GM19455 (cell line): ENCODE measurements around the gene RETREG1.

ENCODE experiments used
- ATAC-seq: cut with Tn5 transposase; IDR thresholded peaks from one replicate; pipeline ENCODE4 v1.9.1; 2021; ENCODE audit not compliant: unreplicated experiment

RETREG1 gene

DNA sequence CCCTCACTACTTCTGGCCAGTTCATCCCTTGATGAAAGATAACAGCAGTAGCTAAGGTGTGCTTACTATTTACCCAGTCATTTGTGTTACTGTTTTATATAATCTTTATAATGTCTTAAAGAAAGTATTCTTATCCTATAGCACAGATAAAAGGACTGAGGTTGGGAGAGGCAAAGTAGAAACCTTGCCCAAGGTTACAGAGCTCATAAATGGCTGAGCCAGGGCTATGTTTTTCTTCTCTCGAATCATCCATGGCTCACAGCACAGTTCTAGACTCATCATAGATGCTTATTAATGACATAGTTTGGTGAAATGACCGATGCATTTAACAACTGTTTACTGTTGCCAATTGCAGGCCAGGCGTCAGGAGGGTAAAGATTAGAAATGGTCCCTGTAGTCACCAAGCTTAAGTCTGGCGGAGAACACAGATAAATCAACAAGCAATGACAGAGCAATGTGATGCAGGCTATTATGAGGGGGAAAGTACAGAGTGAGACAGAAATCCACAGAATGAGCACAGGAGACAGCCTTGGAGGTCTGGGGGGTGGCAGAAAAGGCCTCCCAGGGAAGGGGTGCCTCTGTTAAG lies 85.6 kb downstream of the RETREG1 start:
- ATAC-seq, result no peak

DNA sequence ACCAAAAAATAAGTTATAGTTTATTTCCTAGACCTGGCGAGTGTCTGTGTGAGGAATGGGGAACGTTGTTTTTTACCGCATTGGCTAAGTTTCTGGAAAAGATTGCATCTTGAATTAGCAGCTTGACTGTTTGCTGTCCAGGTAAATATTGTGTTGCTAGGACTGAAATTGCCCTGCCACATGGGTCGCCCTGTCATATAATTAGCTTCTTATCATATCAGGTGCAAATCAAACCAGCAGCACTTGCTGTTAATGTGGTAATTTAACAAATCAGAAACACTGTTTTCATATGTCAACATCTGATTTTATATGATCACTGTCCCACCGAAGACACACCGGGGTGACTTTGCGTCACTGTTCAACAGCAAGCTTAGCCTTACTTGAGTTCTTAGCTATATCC lies 87.5 kb downstream of the RETREG1 start:
- no peak for ATAC-seq

DNA sequence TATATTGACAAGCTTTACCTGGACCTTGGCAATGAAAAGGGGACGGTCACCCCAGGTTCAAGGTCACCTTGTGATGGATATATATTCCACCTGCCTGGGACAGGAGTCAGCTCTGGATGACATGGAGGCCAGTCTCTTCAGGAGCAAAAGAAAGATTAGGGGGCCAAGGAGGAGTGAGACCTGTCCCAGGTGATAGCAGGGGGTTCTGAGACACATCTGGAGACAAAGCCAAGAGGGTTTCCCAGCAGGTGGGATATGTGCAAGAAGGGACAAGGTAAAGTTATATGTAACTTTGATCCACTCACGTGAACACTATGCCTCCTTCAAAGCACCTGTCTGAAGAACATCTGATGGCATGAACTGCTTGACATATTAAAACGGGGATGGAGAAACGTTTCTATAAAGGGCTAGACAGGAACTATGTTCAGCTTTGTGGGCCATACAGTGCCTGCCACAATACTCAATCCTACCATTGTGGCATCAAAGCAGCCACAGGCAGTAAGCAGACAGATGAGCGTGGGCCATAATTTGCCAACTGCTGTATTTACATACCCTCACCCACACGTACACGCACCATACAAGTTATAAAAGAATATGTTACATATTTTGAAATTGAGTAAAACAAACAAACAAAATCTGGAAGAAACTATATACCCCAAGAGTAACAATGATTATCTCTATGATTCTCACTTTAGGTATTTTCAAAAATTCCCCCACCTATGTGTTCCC lies 88.3 kb downstream of the RETREG1 start:
- ATAC-seq, result no peak

DNA sequence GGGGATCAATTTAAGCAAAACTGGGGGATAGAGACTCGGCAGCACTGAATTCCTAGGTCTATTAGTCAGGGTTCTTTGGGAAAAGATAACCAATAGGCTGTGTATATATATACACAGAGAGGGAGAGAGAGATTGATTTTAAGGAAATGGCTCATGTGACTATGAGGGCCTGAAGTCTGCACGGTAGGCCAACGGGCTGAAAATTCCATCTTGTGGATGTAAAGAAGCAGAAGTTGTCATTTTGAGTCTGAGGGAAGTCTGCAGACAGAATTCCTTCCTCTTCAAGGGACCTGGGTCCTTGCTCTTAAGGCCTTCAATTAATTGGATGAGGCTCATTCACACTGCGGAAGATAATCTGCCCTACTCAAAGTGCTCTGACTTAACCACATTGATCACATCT lies 91.1 kb downstream of the RETREG1 start:
- ATAC-seq, result no peak

DNA sequence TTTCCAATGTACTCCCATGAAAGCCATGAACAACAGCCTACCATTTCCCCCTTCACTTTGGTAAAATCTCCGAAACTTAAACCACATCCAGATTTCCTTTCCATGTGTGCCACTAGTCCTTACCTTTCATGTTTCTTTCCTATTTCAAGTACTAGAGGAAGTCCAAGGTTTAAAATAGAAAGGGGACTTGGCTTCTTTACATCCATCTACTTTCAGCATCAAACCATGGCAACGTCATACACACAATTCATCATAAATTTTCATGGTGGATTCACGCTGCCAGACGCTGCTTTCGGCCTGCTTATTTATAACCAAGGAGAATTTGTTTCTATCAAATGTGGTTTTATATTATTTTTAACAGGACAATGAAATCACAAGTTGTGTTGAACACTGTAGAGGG lies 92.5 kb downstream of the RETREG1 start:
- no peak for ATAC-seq

DNA sequence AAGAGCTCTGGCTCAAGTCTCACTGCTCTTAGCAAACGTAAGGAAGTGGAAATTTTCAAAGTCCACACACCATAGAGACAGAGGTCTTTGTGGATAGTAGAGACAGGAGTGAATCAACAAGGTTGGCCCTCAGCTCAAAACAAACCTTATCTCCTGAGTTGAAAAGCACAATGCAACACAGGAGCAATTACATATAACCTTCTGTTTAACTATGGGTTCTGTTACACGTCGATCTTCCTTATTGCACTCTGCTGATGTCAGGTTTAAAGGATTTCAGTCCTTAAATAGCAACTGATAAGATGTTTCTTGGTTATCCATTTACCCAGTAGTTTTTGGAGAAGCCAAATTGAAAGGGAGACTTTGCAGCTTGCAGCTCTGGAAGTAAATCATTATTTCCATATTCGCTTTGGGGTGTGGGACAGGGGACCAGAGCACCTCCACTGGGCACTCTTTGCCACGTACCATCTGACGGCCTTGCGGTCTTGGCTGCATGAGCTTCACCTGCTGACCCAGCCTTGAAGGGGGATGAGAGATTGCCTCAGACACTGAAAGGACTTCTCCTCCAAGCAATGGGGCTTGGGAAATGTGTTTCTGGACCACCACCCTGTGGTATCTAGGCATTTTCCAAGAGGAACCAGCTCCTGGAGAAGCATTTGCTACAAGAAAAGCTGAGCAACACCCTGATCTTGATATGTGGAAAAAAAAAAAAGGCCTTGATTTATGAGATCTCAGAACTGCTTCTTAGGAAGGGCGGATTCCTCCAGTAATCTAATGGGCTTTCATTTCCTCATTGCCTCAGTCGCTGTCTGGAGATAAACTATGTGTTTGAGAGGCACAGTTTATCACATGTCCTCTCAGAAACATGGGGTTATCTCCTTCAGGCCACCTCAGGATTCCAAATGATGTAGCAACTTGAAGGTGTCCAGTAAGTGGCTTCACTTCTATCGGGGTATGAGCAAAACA lies 95.0 kb downstream of the RETREG1 start:
- ATAC-seq, result no peak

DNA sequence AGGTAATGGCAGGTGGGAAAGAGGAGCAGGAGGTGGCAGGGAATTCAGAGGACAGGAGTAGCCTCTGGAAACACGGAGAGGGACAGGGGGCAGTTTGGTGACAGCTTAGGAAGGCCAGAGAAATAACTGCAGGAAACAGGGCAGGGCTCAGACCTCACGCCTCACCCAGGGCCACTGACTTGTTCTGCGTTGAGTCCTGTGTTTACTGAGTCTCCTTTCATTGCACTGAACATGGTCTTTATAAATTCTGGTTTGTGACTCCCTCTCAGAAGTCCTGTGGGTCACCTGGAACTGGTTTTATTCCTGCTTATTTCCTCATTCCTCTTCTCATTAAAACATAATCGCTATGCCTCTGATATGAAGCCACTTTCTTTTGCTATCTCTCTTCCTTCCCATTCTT lies 96.0 kb downstream of the RETREG1 start:
- ATAC-seq, result no peak

DNA sequence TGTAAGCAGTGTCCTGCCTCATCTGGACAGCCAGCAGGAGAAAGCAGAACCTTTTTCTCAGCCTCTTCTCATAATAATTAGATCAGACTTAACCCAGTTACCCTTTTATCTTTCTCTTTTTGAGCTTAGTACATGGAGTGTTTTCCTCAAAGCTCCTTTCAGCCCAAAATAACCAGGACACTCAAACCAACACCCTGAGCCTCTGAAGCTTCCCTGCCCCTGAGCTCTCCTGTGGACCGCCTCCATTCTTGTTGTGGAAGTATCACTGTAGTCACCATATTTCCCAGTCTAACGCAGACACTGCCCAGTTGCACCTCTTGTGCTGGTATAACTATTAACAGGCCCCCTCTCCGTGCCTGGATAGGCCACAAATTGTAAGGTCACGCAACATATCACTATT lies 97.4 kb downstream of the RETREG1 start:
- ATAC-seq, result no peak

DNA sequence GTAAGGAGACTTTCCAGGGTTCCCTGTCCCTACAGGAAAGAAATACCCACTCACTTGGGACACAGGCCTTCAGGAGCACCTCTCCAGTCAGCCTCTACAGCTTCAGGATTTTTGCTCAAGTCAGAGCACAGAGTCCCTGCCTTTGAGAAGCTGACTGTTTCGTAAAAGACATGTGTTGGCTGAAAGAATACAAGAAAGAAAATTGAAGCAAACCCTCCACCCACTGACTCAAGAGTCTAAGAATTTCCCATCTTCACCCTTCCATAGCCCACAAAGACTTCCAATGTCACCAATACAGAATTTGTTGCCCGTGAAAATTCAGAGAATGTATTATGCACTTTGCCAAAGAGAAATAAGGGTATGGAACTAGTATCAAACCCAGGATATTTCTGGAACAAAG lies 98.2 kb downstream of the RETREG1 start:
- ATAC-seq, result no peak

DNA sequence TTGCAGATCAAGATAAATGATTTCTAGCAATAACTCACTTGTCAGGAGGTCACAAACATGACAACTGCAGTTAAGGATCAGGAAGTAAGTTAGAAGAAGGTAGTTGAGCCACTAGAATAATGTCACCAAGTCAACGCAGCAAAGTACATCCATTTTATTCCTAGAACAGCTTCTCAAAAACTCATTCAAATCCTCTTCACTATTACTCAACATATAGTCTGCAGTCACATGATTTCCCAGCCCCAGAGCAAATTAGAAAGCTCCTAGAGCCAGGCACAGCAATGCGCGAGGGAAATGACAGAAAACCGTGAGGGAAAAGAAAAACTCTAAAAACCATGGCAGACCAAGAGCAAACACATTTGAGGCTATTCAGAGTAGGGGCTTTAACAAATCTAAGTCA lies 101.3 kb downstream of the RETREG1 start:
- ATAC-seq, result no peak

DNA sequence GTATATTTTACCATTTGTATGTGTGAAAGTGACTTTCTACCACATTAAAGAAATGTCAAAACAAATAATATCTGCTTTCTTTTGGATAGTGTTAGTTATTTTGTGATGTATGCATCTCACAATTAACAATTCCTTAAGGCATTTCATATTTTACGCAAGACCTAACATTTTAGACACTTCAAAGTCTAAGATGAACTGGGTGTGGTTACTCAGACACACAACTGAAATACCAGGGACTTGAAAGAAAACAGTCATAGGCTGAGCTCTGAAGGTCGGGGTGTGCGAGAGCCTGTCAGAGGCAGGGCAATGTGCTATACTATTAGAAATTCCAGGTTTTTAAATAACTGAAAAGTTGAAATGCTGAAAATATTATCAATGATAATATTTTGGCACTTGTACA lies 106.7 kb downstream of the RETREG1 start:
- ATAC-seq, result no peak

DNA sequence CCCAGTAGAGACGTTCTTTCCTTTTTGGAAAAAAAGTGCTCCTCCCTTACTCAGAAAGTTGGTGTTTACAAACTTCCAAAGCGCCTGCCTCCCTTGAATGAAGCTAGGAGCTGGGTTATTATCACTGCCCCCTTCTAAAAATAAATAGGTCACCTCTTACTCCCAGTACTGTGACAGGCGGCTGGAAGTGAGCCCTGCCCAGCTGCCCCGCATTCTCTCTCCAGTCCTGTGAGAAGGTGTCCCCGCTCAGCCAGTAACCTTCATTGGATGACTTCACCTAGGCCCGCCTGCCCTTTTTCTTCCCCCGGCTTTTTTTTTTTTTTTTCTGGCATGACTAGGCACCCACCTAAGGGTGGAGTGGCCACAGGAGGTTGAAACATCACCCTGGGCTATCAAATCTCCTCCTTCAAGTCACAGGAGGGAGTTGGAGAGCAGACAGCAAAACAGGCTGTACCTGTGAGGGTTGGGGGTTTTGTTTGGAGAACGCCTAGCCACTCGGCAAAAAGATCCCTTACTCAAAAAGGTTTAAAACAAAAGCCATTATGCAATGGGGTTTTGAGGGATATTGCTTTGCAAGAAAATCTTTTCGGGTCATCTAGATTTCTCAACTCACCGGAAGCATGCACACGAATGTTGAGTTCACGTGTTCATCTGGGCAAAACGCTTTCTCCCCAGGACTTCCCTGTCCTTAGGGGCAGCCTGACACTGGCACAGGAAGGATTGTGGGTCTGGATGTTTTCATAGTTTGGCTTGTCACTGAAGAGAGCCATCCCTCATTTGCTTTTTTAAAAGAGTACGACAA lies 107.9 kb downstream of the RETREG1 start:
- no peak for ATAC-seq

DNA sequence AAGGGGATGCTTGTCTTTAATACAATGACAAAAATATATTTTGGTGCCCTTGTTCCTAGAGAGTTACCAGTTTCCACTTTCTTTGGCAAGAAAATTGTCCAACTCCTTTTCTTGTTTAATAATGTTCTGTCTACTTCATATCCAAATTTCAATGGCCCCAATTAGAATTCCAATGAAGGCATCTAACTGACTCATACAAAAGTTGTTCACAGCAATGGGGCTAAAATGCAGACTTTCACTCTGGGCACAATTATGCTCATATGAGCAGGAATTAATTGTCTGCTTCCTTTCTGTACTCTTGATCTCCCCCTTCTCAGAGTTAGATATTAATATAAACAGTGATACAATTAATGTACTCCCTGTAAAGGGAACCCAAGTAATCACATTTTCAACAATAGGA lies 109.1 kb downstream of the RETREG1 start:
- ATAC-seq, result no peak

DNA sequence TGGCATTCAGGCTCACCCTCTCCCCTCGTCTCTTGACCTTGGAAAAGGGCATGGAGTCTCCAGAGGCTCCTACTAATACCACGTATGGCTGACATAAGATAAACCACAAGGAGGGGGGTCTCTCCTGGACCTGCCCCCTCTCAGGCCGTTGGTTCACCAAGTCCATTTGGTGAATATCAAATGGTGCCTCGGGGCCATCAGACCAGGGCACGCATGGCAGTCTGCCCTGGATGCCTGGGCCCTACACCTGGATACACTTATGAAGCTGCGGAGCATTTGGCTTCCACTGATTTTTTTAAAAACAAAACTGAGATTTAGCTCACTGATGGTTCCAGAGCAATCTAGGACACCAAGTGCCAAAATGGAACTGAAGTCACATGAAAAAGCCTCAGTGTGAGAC lies 110.9 kb downstream of the RETREG1 start:
- ATAC-seq, result no peak

DNA sequence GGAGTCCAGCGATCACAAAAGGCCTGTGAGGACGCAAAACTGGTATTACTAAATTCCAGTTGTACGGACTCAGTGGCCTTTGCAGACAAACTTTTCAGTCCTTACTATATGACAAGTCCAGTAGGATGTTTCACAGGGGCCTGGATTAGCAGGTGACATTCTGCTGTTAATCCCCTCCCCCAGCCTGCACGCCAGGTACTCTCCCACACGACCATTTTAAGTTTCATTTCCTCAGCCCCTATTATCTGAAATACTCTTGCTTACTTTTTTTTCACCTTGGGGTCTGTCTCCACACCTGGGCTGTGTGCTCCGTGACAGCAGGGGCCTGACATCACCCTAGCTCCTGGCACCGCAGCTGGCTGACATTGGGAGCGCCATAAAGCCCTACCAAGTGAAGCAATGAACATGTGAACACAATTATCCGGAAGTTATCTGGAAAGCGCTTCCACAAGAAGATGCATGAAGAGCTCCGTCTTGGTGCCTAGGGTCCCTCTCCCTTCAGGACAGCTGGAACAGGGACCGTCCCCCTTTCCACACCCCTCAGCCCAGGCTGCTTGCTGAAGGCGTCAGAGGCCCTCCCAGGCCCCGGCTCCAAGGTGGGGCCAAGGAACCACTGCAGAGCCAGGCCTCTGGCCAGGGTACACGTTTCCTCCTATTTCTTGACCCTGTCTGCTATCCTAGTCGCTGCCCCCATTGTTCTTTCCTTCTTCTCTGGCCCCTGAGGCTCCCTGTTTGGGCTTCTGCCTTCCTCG lies 111.5 kb downstream of the RETREG1 start:
- no peak for ATAC-seq

DNA sequence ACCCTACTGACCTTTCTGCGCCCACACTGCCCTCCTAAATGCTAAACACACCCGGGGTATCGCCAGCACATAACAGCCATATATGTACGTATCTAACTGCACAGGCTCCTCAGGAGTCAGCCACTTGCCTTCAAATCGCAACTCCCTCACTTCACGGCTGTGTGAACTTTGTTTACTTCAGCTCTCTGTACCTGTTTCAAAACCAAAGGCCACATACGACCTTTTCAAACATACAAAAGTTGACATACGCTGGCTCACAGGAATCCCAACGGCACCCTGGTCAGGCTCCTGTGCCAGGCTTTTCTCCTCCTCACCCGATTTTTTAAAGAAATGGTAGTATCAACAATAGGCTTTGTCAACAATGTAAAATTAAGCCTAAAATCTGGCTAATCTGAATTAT lies 112.2 kb downstream of the RETREG1 start:
- ATAC-seq, result no peak

DNA sequence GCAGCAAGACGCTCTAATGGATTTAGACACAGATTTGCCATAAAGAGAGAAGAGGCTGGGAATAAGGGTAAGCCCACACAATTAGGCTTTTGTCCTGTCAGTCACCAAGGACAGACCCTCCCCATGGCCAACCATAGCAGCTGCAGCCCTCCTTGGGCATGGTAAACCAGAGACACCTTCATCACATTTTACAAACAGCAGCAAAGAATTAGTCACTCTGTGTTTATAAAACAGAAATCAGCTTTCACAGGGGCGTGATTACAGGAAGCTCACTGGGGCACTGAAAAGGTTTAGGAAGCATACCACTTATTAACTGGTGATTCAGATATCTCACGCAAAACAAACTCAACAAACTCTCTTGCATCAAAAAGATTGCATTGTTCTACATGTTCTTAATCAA lies 113.9 kb downstream of the RETREG1 start:
- ATAC-seq, result no peak

DNA sequence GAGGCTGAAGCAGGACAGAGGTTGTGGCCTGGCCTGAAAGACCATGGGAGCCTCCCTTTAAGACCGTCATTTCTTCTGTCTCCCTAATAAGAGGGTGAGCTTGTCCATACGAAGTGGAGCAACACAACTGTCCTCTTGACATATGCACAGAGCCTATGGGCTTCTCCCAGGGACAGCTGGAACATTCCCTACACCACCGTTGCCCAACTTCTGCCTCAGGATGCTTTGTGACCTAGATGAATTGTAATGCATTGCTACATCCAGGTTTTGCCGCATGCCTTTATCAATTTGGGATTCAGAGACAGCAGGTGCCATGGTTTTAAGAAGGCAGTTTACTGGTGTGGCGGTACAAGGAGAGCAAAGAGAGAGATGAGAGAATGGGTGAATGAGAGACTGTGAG lies 116.8 kb downstream of the RETREG1 start:
- ATAC-seq, result no peak

DNA sequence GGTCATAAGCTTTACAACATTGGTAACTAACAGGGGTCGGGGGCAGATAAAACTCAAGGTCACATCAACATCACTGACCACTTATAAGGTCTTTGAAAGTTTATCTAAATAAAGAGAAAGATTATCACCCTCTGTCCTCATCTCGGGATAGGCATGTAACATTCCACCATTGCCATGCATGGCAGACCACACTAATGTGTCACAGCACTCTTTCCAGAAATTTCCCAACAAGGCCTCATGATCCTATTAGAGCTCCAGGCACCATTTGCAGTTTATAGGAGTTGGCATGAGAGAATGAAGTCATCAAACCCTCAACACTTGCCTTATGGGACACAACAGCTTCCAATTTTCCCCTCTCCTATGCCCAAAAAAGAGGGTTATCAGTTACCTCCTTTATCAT lies 119.3 kb downstream of the RETREG1 start:
- ATAC-seq, result no peak

DNA sequence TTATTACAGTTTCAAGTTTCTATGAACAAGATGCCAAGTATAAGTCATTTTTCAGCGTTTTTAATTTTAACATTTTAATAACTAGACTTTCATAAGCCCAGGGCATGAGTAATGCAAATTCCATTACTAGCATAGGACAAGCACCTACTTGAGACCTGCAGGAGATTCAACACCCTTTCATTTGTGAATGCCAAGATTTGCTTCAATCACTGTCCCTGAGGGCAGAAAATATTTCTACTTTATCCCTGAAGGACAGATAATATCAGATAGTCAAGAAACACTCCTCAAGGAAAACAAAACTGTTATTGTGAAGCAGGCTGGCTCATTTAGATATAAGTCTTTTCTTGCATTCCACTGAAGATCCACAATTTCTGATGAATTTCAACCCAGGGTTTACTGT lies 123.5 kb downstream of the RETREG1 start:
- ATAC-seq, result no peak
